8988T (cell line): ENCODE measurements around the gene FAM169A.
A peak's percentile ranks its signal among the peaks of the same experiment; 100 is the strongest.
"Not testable (repeated sequence)": the region's sequence is repeated elsewhere in the genome, so short reads cannot be mapped to it uniquely, and the experiment has no call there.

Source experiments
- DNase-seq: peaks from one replicate; pipeline ENCODE4 v3.0.0; 2011

The FAM169A gene

GRCh38 chr5:74866596-74867162, 492 bp upstream of the FAM169A start:
- peak; percentile 40 for DNase-seq

- DNase-seq = peak; percentile 18
Measured at GRCh38 chr5:74865256-74865803, 857 bp downstream of the FAM169A start.

- DNase-seq = no peak
Measured at GRCh38 chr5:74864823-74865222, 1.4 kb downstream of the FAM169A start.

DNA sequence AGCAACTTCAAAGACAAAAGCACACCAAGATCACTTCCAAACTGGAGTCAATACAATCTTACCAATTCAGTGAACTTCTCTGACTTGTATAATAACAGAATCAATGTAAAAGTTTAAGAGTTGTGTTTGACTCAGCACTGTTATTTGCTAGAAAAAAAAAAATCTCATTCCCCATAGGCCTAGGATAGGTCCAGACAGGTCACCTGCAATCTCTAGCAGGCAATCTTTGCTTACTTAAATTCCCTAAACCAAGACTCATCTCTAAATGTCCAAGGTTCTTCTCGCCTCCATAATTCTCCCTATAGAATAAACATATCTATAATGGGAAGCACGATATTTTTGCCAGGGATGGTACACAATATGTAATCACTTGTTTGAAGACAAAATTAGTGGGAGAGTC, 2.5 kb downstream of the FAM169A start:
- DNase-seq = no peak

- no peak for DNase-seq
Measured at GRCh38 chr5:74862221-74862620, 4.0 kb downstream of the FAM169A start.

- DNase-seq = not testable (repeated sequence)
Measured at GRCh38 chr5:74856975-74857374, 9.2 kb downstream of the FAM169A start.

DNA sequence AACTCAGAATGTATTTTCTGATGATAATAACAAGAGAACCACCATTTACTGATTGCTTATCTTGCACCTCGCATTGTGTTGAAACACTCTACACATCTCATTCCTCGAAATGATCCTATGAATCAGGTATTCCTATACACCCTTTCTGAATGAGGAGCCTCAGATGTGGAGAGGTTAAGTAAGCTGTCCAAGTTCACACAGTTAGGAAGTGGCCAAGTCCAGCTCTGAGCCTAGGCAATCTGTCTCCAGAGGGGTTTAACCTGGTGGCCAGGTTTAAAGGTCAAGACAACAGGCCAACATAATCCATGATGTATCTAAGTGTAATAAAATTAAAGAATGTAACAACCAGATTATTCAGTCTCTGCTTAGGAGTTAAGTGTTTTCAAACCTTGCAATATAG, 12.9 kb downstream of the FAM169A start:
- no peak for DNase-seq

- DNase-seq = no peak
Measured at GRCh38 chr5:74851684-74852353, 14.4 kb downstream of the FAM169A start.

- DNase-seq = no peak
Measured at GRCh38 chr5:74850789-74851425, 15.3 kb downstream of the FAM169A start.

DNA sequence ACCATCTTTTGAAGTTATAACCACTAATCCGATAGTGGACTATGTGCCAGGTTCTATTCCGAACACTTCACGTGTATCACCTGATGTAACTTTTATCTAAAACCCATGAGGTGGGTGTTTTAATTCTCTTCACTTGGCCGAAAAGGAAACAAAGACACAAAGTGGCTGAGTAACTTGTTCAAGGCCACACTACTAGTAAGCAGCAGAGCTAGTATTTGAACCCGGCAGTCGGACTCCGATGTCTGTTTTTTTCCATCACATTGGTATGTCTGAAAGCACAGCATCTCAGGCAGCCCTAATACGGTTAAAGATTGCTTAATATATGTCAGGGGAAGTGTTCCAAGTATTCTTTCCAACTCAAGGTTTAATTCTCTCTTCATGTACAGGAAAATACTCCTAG, 16.2 kb downstream of the FAM169A start:
- DNase-seq = no peak

DNA sequence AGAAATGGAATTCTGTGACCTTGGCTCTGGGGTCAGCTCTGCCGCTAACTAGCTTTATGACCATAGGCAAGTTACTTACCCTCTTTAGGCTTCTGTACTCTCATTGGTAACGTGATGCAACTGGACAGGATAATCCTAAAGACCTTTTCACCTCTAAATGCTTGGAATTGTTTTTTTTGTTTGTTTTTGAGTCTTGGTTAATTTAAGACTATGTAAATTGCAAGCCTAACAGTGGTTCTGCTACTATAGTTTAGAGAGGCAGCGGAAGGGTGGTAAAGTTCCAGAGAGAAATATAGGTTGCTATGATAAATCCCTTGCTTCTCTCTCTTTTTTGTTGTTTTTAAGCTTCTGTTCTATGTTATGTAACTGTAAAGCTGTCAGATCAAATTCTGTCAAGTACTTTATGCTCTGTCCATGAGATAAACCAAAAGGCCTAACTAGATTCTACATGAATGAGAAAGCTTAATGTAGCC, 17.6 kb downstream of the FAM169A start:
- no peak for DNase-seq

GRCh38 chr5:74839229-74839628, 27.0 kb downstream of the FAM169A start:
- DNase-seq = no peak

- no peak for DNase-seq
Measured at GRCh38 chr5:74838262-74838661, 27.9 kb downstream of the FAM169A start.

- no peak for DNase-seq
Measured at GRCh38 chr5:74837115-74837514, 29.1 kb downstream of the FAM169A start.

GRCh38 chr5:74833537-74834266, 32.5 kb downstream of the FAM169A start:
- DNase-seq = no peak

- DNase-seq = no peak
Measured at GRCh38 chr5:74829413-74829812, 36.8 kb downstream of the FAM169A start.

GRCh38 chr5:74822288-74822687, 43.9 kb downstream of the FAM169A start:
- DNase-seq = no peak

GRCh38 chr5:74816875-74817274, 49.3 kb downstream of the FAM169A start:
- DNase-seq = no peak

GRCh38 chr5:74810915-74811314, 55.3 kb downstream of the FAM169A start:
- no peak for DNase-seq

- DNase-seq = no peak
Measured at GRCh38 chr5:74801941-74802340, 64.2 kb downstream of the FAM169A start.

DNA sequence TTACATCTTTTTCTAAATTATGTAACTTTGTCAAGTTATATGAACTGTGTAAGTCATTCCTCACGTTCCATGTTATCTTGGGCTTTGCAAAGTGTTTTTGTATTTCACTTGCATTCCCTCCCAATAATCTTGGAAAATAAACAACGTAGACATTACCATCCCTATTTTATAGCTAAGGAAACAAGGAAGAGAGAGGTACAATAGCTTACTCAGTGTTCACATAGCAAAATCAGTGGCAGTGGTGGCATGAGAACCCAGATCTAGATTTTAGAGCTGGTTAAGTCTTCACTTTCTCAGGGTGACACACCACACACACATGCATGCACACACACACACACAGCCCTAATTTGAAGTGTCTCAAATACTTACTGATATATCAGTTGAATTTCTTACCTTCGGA, 65.0 kb downstream of the FAM169A start:
- no peak for DNase-seq

DNA sequence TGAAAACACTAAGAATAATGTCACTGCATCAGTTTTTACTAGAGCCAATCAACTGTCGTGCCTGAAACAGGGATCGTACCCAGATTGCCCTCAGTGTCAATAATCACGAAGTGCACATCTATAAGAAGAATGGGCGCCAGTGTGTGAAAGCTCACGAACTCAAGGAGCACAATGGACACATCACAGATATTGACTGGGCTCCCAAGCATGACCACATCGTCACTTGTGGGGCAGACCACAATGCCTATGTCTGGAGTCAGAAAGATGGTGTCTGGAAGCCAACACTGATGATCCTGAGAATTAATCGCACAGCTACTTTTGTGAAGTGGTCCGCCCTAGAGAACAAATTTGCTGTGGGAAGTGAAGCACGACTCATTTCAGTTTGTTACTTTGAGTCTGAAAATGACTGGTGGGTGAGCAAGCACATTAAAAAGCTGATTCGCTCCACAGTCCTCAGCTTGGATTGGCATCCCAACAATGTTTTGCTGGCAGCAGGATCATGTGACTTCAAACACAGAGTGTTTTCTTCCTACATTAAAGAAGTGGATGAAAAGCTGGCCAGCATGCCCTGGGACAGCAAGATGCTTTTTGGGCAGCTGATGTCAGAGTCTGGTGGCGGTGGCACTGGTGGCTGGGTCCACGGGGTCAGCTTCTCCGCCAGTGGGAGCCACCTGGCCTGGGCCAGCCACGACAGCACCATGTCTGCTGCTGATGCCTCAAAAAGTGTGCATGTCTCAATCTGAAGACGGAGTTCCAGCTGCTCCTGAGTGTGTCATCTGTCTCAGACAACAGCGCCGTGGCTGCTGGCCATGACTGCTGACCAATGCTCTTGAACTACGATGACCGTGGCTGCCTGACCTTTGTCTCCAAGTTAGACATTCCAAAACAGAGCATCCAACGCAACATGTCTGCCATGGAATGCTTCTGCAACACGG, 66.9 kb downstream of the FAM169A start:
- no peak for DNase-seq
